ENCODE measurements around the gene MAP7.

MAP7 gene

GRCh38 chr6:136421537-136422158 lies 128.6 kb downstream of the MAP7 start:
- no peak for TF ChIP-seq CTCF (IDR thresholded peaks at IDR 0.05; ENCODE audit: low read depth, low read length, missing control alignments)
- H3K4me3 ChIP-seq (ENCODE audit: low read depth, low read length): no peak overlapping the region
- no peak for DNase-seq (ENCODE audit: low read depth)

DNA sequence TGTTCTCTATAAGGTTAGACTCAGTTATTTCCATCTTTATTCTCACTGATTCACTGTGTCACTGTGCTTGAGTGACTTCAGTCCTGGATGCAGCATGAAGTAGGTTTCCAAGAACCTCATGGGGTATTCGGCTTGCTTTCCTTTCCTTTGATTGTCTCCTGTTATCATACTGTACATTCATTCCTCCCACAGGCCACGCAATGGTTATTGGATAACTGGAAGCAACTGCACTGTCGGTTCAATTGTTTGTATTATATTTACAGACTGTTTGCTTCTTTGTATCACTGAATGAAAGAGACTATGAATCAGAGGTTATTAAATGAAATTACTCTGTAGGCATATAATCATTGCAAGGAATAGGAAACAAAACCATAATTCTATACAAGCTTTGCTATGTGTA lies 129.4 kb downstream of the MAP7 start:
- no peak overlapping the region for H3K4me3 ChIP-seq (ENCODE audit: low read depth, low read length)
- no peak for TF ChIP-seq CTCF (IDR thresholded peaks at IDR 0.05; ENCODE audit: low read depth, low read length, missing control alignments)
- no peak for DNase-seq (ENCODE audit: low read depth)

GRCh38 chr6:136415351-136416007 lies 134.7 kb downstream of the MAP7 start:
- DNase-seq (ENCODE audit: low read depth): no peak
- H3K4me3 ChIP-seq (ENCODE audit: low read depth, low read length): no peak overlapping the region
- no peak for TF ChIP-seq CTCF (IDR thresholded peaks at IDR 0.05; ENCODE audit: low read depth, low read length, missing control alignments)

DNA sequence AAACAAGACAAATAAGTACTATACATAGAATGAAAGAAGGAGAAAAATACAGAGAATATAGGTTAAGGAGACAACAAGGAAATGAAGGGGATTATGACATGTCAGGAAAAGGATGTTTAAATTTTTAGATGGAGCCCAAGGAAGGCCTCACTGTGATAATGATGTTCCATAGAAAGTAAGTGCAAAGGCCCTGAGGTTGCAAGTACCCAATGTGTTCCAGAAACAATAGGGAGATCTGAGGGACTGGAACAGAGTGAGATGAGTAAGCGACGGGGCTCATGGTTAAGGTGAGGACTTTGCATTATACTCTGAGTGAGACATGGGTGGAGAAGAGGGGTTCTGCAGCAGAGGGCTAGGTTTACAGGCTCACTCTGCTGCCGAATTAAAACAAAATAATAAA lies 137.8 kb downstream of the MAP7 start:
- no peak for TF ChIP-seq CTCF (IDR thresholded peaks at IDR 0.05; ENCODE audit: low read depth, low read length, missing control alignments)
- no peak for DNase-seq (ENCODE audit: low read depth)
- no peak overlapping the region for H3K4me3 ChIP-seq (ENCODE audit: low read depth, low read length)

GRCh38 chr6:136411453-136412354 lies 138.5 kb downstream of the MAP7 start:
- TF ChIP-seq CTCF (IDR thresholded peaks at IDR 0.05; ENCODE audit: low read depth, low read length, missing control alignments): no peak
- no peak overlapping the region for H3K4me3 ChIP-seq (ENCODE audit: low read depth, low read length)
- DNase-seq (ENCODE audit: low read depth): no peak

- H3K4me3 ChIP-seq (ENCODE audit: low read depth, low read length): no peak overlapping the region
- TF ChIP-seq CTCF (IDR thresholded peaks at IDR 0.05; ENCODE audit: low read depth, low read length, missing control alignments): no peak
- no peak for DNase-seq (ENCODE audit: low read depth)
Observed at GRCh38 chr6:136411025-136411325, 139.2 kb downstream of the MAP7 start.

Data from GM12864 (cell line).